HepG2 (cell line): ENCODE data around the gene MINDY1. TPM values are rescaled to one million over a fixed set of nuclear protein-coding genes. Genes with fewer than 3 reads are reported as not detected.
A peak's percentile ranks its signal among the peaks of the same experiment; 100 is the strongest.

ENCODE experiments used
- AKAP8 ChIP-seq: sonication (generic); formaldehyde crosslinking; IDR thresholded peaks from 2 replicates; pipeline ENCODE4 v1.5.1; 2020; ENCODE audit warnings: mild to moderate bottlenecking, missing genetic modification reagents
- ARNTL ChIP-seq: sonication (generic); formaldehyde crosslinking; IDR thresholded peaks from 2 replicates; pipeline ENCODE4 v1.4.0; 2020; ENCODE audit warnings: mild to moderate bottlenecking, missing genetic modification reagents
- GPN1 ChIP-seq: sonication (generic); formaldehyde crosslinking; IDR thresholded peaks from 2 replicates; pipeline ENCODE4 v1.5.1; 2020; ENCODE audit warnings: missing genetic modification reagents, borderline replicate concordance
- HNRNPK ChIP-seq: fragments of 200-400 bp; formaldehyde crosslinking; IDR thresholded peaks from 2 replicates; pipeline ENCODE4 v1.6.1; 2018; ENCODE audit warnings: low read length, low read depth, moderate library complexity, mild to moderate bottlenecking; ENCODE audit not compliant: poor library complexity, severe bottlenecking
- MAZ ChIP-seq, 2 experiments: sonication (generic) in 1 of 2; formaldehyde crosslinking in 1 of 2; IDR thresholded peaks; 2 replicates each; pipeline versions ENCODE4 v1.5.0 to v1.6.1; 2012 to 2020; ENCODE audit warnings: low read depth in 2 of 2, mild to moderate bottlenecking in 2 of 2, borderline replicate concordance in 1 of 2, improper control_type of control experiment in 1 of 2, low read length in 1 of 2, missing genetic modification reagents in 1 of 2, moderate library complexity in 1 of 2
- MBNL3 ChIP-seq: fragments of 250-450 bp; sonication (Bioruptor Pico); conservative IDR thresholded peaks from 2 replicates; pipeline ENCODE4 v1.8.0; 2022; ENCODE audit warnings: mild to moderate bottlenecking, inconsistent platforms
- NFRKB ChIP-seq: fragments of 450-650 bp; IDR thresholded peaks from 2 replicates; pipeline ENCODE4 v1.6.1; 2017
- PTBP1 ChIP-seq: fragments of 200-400 bp; formaldehyde crosslinking; IDR thresholded peaks from 2 replicates; pipeline ENCODE4 v1.6.1; 2018; ENCODE audit warnings: low read length, low read depth; ENCODE audit not compliant: poor library complexity, severe bottlenecking
- ZNF569 ChIP-seq: sonication (generic); formaldehyde crosslinking; IDR thresholded peaks from 2 replicates; pipeline ENCODE4 v1.5.0; 2020; ENCODE audit warnings: mild to moderate bottlenecking, missing genetic modification reagents, moderate library complexity, borderline replicate concordance
- polyA plus RNA-seq, 8 experiments: library from polyadenylated mRNA; depleted of rRNA in 3 of 8; stranded (reverse) in 7 of 8; unstranded in 1 of 8; fragments of >200 nt; fragmentation: Illumina TruSeq in 4 of 8; extraction: Trizol in 4 of 8; gene quantifications; 2 replicates each; pipeline versions ENCODE4 v1.2.1 to v1.2.3, GENCODE V29; 2011 to 2016; ENCODE audit warnings: low read depth in 4 of 8, missing spikeins in 1 of 8, mixed read lengths in 1 of 8; ENCODE audit not compliant: insufficient read depth in 1 of 8
- total RNA-seq, 5 experiments: library from RNA; depleted of rRNA; stranded (reverse); fragments of >200 nt; fragmentation: Illumina TruSeq; extraction: Trizol; gene quantifications; 2 replicates each; pipeline ENCODE4 v1.2.3, GENCODE V29; 2016; ENCODE audit warnings: low read depth in 1 of 5
- TF ChIP-seq, protein P1 (sequence below): sonication (generic); formaldehyde crosslinking; IDR thresholded peaks from 2 replicates; pipeline ENCODE4 v1.8.0; 2022; ENCODE audit warnings: mild to moderate bottlenecking, missing genetic modification reagents; ENCODE audit not compliant: insufficient replicate concordance
- TF ChIP-seq, protein P2 (sequence below): IDR thresholded peaks from 2 replicates; pipeline ENCODE4 v1.6.1; 2016
- TF ChIP-seq, protein P3 (sequence below): IDR thresholded peaks from 2 replicates; pipeline ENCODE4 v1.6.1; 2016; ENCODE audit warnings: missing genetic modification reagents, missing compliant biosample characterization
- TF ChIP-seq, protein P4 (sequence below): sonication (generic); formaldehyde crosslinking; IDR thresholded peaks from 2 replicates; pipeline ENCODE4 v1.5.1; 2020; ENCODE audit warnings: mild to moderate bottlenecking, missing genetic modification reagents, moderate library complexity

Gene MINDY1
- total and polyA plus RNA-seq, 2 of the 13 experiments (the other 11 are each of a cell fraction or from before 2014, with no cell fraction given), result 11.1 to 15.0 TPM

DNA sequence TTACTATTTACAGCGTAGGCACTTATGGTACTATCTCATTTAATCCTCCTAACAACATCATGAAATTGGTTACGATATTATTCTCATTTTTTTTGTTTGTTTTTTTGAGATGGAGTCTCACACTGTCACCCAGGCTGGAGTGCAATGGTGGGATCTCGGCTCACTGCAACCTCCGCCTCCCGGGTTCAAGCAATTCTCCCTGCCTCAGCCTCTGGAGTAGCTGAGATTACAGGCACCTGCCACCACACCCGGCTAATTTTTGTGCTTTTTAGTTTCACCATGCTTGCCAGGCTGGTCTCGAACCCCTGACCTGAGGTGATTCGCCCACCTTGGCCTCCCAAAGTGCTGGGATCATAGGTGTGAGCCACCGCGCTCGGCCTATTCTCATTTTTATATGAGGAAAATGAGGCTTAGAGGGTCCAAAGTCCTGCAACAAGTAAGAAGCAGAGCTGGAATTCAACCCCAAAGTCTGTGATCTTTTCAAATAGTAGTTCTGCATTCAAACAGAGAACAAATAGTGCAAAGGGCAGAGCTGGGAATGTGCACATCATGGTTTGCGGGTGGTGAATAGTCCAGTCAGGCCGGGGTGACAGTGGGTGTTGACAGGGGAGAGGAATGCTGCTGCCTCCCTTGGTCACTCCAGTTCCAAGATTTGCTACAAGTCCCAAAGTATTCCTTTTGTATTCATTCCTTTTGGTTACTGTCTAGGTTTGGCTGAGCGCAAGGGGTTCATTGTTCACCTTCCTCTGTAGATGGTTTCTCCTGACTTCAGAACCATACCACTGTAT is 6.2 kb upstream of the MINDY1 start (continued):
- TF ChIP-seq ARNTL (CRISPR knock-in tag) (no peak), MBNL3 (no peak), GPN1 (CRISPR knock-in tag) (no peak), MAZ (IDR thresholded peaks at IDR 0.05; ENCODE audit: borderline replicate concordance, low read depth, low read length) (no peak), MAZ (CRISPR knock-in tag; IDR thresholded peaks at IDR 0.05; ENCODE audit: low read depth) (no peak), NFRKB (no peak), AKAP8 (no peak), ZNF569 (CRISPR knock-in tag) (no peak), PTBP1 (no peak), HNRNPK (no peak)
- TF ChIP-seq, protein P1, sequence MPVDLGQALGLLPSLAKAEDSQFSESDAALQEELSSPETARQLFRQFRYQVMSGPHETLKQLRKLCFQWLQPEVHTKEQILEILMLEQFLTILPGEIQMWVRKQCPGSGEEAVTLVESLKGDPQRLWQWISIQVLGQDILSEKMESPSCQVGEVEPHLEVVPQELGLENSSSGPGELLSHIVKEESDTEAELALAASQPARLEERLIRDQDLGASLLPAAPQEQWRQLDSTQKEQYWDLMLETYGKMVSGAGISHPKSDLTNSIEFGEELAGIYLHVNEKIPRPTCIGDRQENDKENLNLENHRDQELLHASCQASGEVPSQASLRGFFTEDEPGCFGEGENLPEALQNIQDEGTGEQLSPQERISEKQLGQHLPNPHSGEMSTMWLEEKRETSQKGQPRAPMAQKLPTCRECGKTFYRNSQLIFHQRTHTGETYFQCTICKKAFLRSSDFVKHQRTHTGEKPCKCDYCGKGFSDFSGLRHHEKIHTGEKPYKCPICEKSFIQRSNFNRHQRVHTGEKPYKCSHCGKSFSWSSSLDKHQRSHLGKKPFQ (CRISPR knock-in tag), result peak; percentile 91
- TF ChIP-seq, protein P2, sequence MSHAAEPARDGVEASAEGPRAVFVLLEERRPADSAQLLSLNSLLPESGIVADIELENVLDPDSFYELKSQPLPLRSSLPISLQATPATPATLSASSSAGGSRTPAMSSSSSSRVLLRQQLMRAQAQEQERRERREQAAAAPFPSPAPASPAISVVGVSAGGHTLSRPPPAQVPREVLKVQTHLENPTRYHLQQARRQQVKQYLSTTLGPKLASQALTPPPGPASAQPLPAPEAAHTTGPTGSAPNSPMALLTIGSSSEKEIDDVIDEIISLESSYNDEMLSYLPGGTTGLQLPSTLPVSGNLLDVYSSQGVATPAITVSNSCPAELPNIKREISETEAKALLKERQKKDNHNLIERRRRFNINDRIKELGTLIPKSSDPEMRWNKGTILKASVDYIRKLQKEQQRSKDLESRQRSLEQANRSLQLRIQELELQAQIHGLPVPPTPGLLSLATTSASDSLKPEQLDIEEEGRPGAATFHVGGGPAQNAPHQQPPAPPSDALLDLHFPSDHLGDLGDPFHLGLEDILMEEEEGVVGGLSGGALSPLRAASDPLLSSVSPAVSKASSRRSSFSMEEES (CRISPR knock-in tag), result peak; percentile 20; the same call in 1 of the 2 replicates
- TF ChIP-seq, protein P3, sequence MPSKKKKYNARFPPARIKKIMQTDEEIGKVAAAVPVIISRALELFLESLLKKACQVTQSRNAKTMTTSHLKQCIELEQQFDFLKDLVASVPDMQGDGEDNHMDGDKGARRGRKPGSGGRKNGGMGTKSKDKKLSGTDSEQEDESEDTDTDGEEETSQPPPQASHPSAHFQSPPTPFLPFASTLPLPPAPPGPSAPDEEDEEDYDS (CRISPR knock-in tag), result peak; percentile 78
- TF ChIP-seq, protein P4, sequence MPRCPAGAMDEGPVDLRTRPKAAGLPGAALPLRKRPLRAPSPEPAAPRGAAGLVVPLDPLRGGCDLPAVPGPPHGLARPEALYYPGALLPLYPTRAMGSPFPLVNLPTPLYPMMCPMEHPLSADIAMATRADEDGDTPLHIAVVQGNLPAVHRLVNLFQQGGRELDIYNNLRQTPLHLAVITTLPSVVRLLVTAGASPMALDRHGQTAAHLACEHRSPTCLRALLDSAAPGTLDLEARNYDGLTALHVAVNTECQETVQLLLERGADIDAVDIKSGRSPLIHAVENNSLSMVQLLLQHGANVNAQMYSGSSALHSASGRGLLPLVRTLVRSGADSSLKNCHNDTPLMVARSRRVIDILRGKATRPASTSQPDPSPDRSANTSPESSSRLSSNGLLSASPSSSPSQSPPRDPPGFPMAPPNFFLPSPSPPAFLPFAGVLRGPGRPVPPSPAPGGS, result peak; percentile 83; the same call in 1 of the 2 replicates
- TF ChIP-seq, all 625 proteins: peak for 191
